ENCODE data around the gene TNS1. TPM values are rescaled to one million over a fixed set of nuclear protein-coding genes. Genes with fewer than 3 reads are reported as not detected.

Gene TNS1
- polyA plus RNA-seq, 1 of the 3 experiments (the other 2 are of a cell fraction) = 12.1 TPM

GRCh38 chr2:217990791-217991465 is 11.9 kb downstream of the TNS1 start:
- Histone ChIP-seq H3K27ac (ENCODE audit: low read depth in 2 of 2, low read length in 1 of 2) (no peak overlapping the region), H3K4me2 (no peak overlapping the region), H3K79me2 (ENCODE audit: insufficient read depth) (peaks cover 77% of the 10 kb centered on the region), H3K4me3 (ENCODE audit: low read depth in 2 of 2, low read length in 1 of 2) (no peak overlapping the region), H3F3A (replicated peaks; ENCODE audit: insufficient read depth) (peaks cover 35% of the 10 kb centered on the region), H3K4me1 (ENCODE audit: control insufficient read depth in 1 of 2, insufficient read depth in 2 of 2, low read depth in 1 of 2, low read length in 1 of 2) (peaks cover 23 to 39% of the 10 kb centered on the region in 2 experiments; a peak in 3 of 4 replicates), H3K9ac (no peak overlapping the region), H2AFZ (ENCODE audit: low read depth) (no peak overlapping the region), H4K20me1 (ENCODE audit: insufficient read depth) (peaks cover 74% of the 10 kb centered on the region), H3K9me3 (no peaks in the 10 kb centered on the region), H3K27me3 (ENCODE audit: insufficient read depth) (no peaks in the 10 kb centered on the region), H3K9me2 (no peaks in the 10 kb centered on the region), H3K36me3 (replicated peaks in 1 of 2; ENCODE audit: control insufficient read depth in 1 of 2, insufficient read depth in 2 of 2, low read length in 1 of 2) (peaks cover 15 to 30% of the 10 kb centered on the region in 2 experiments)
- TF ChIP-seq RXRA (IDR thresholded peaks at IDR 0.05; ENCODE audit: borderline replicate concordance, low read depth) (no peak), MEF2A (IDR thresholded peaks at IDR 0.05; ENCODE audit: borderline replicate concordance, low read depth) (no peak), CTCF (IDR thresholded peaks at IDR 0.05) (no peak), NRF1 (IDR thresholded peaks at IDR 0.05; ENCODE audit: low read depth, low read length) (no peak), TCF12 (IDR thresholded peaks at IDR 0.05) (no peak), FOSL2 (IDR thresholded peaks at IDR 0.05; ENCODE audit: borderline replicate concordance, low read depth) (no peak), PBX3 (IDR thresholded peaks at IDR 0.05) (no peak), IRF3 (IDR thresholded peaks at IDR 0.05; ENCODE audit: low read depth, low read length) (no peak), TEAD4 (IDR thresholded peaks at IDR 0.05; ENCODE audit: borderline replicate concordance, insufficient read depth) (no peak)
- 89% methylated on average over 7 of the region's 9 CpGs for WGBS (ENCODE audit: low lambda C conversion rate)
- POLR2A ChIA-PET = no interaction called here
- no peak for DNase-seq
- CTCF ChIA-PET = interaction anchor here (1.5 to 30.4 kb wide), 5 partner anchors 42 to 197 kb away, joined by 5 to 666 read pairs (median 54); no protein-coding TSS in a partner anchor

GRCh38 chr2:217990389-217990788 is 12.4 kb downstream of the TNS1 start:
- peaks cover 77% of the 10 kb centered on the region for H3K79me2 ChIP-seq (ENCODE audit: insufficient read depth)
- H4K20me1 ChIP-seq (ENCODE audit: insufficient read depth) = peaks cover 79% of the 10 kb centered on the region
- H3K9me2 ChIP-seq = no peaks in the 10 kb centered on the region
- H3K9me3 ChIP-seq = no peaks in the 10 kb centered on the region
- H3K27me3 ChIP-seq (ENCODE audit: insufficient read depth) = no peaks in the 10 kb centered on the region
- H3K27ac ChIP-seq (ENCODE audit: low read depth in 2 of 2, low read length in 1 of 2) = no peak overlapping the region
- ChIA-PET POLR2A (no interaction called here), CTCF (interaction anchor here (1.5 to 30.4 kb wide), 6 partner anchors 9 to 197 kb away, joined by 5 to 666 read pairs (median 47); partner anchors contain the start of gene TNS1)
- H3K4me2 ChIP-seq = no peak overlapping the region
- 93% methylated on average over 3 of the region's 3 CpGs for WGBS (ENCODE audit: low lambda C conversion rate)
- DNase-seq = no peak
- H2AFZ ChIP-seq (ENCODE audit: low read depth) = no peak overlapping the region
- H3K36me3 ChIP-seq (replicated peaks in 1 of 2; ENCODE audit: control insufficient read depth in 1 of 2, insufficient read depth in 2 of 2, low read length in 1 of 2) = peaks cover 18 to 32% of the 10 kb centered on the region in 2 experiments
- peaks cover 30% of the 10 kb centered on the region for H3F3A ChIP-seq (replicated peaks; ENCODE audit: insufficient read depth)
- no peak overlapping the region for H3K9ac ChIP-seq
- no peak overlapping the region for H3K4me3 ChIP-seq (ENCODE audit: low read depth in 2 of 2, low read length in 1 of 2)
- peaks cover 17 to 35% of the 10 kb centered on the region in 2 experiments; a peak in 3 of 4 replicates for H3K4me1 ChIP-seq (ENCODE audit: control insufficient read depth in 1 of 2, insufficient read depth in 2 of 2, low read depth in 1 of 2, low read length in 1 of 2)
- TF ChIP-seq JUND (IDR thresholded peaks at IDR 0.05) (no peak), MEF2A (IDR thresholded peaks at IDR 0.05; ENCODE audit: borderline replicate concordance, low read depth) (no peak), RXRA (IDR thresholded peaks at IDR 0.05; ENCODE audit: borderline replicate concordance, low read depth) (no peak), CHD2 (IDR thresholded peaks at IDR 0.05; ENCODE audit: low read length, partially characterized antibody) (no peak), USF2 (IDR thresholded peaks at IDR 0.05; ENCODE audit: borderline replicate concordance, low read depth, low read length) (no peak), ZBTB33 (IDR thresholded peaks at IDR 0.05; ENCODE audit: borderline replicate concordance, low read depth) (no peak), USF1 (IDR thresholded peaks at IDR 0.05; ENCODE audit: borderline replicate concordance, low read depth) (no peak), SMC3 (IDR thresholded peaks at IDR 0.05; ENCODE audit: low read depth, low read length) (no peak), TAF1 (IDR thresholded peaks at IDR 0.05; ENCODE audit: borderline replicate concordance, low read depth, low read length) (no peak), RFX5 (IDR thresholded peaks at IDR 0.05; ENCODE audit: low read length) (no peak), ELF1 (IDR thresholded peaks at IDR 0.05) (no peak), EP300 (IDR thresholded peaks at IDR 0.05; ENCODE audit: borderline replicate concordance in 1 of 2, low read depth in 1 of 2, low read length in 1 of 2) (no peak)
